Measurements from ENCODE around the gene TMEM168. TPM values are rescaled to one million over a fixed set of nuclear protein-coding genes. Genes with fewer than 3 reads are reported as not detected.
"Not testable (repeated sequence)": the region's sequence is repeated elsewhere in the genome, so short reads cannot be mapped to it uniquely, and the experiment has no call there.

Gene TMEM168
- total RNA-seq, 2 donors from 2014 or later = 25.6 to 31.8 TPM

- no peaks in the 10 kb centered on the region for H3K27me3 Mint-ChIP-seq (ENCODE audit: low read depth)
- no peak overlapping the region for H3K4me3 Mint-ChIP-seq
- DNase-seq = no peak
- no peak for ATAC-seq (replicated peaks in 1 of 2)
- H3K9me3 Mint-ChIP-seq = peaks cover 8 to 9% of the 10 kb centered on the region in 2 donors
- peaks cover 7 to 11% of the 10 kb centered on the region in 2 donors for H3K36me3 Mint-ChIP-seq (ENCODE audit: insufficient read depth in 2 of 2)
- no peak overlapping the region for H3K27ac Mint-ChIP-seq
- H3K4me1 Mint-ChIP-seq (ENCODE audit: low read depth) = no peaks in the 10 kb centered on the region
Observed at GRCh38 chr7:112739436-112740180, 50.6 kb downstream of the TMEM168 start.

DNA sequence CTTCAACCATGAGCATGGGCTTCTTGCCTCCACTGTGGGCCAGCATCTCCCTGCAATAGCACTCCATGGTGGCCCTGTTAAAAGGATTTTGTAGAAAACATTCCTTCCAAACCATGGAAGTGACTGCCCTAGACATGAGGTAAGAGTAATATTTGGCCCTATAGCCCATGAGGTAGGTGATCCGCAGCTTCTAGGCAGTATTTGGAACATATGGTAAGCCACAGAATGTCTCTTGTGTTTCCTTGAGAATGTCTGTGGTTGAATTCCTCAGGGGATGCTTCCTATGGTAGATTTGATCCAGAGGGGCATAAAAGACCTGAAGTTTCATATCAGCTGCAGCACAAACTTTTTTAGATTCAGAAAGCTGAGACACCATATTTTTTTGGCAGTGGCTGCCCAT is 54.9 kb downstream of the TMEM168 start:
- Mint-ChIP-seq H3K27me3 (ENCODE audit: low read depth) (no peaks in the 10 kb centered on the region), H3K4me3 (no peak overlapping the region), H3K36me3 (ENCODE audit: insufficient read depth in 2 of 2) (peaks cover 10 to 23% of the 10 kb centered on the region in 2 donors), H3K27ac (no peak overlapping the region), H3K9me3 (peaks cover 11 to 18% of the 10 kb centered on the region in 2 donors), H3K4me1 (ENCODE audit: low read depth) (no peaks in the 10 kb centered on the region)
- no peak for DNase-seq
- no peak for ATAC-seq (replicated peaks in 1 of 2)

DNA sequence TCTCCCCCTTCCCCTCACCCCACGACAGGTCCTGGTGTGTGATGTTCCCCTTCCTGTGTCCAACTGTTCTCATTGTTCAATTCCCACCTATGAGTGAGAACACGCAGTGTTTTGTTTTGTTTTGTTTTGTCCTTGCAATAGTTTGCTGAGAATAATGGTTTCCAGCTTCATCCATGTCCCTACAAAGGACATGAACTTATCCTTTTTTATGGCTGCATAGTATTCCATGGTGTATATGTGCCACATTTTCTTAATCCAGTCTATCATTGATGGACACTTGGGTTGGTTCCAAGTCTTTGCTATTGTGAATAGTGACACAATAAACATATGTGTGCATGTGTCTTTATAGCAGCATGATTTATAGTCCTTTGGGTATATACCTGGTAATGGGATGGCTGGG is 58.9 kb downstream of the TMEM168 start:
- H3K36me3 Mint-ChIP-seq (ENCODE audit: insufficient read depth in 2 of 2) = peaks cover 7 to 18% of the 10 kb centered on the region in 2 donors
- ATAC-seq (replicated peaks in 1 of 2); H3K4me1 Mint-ChIP-seq (ENCODE audit: low read depth); H3K27ac Mint-ChIP-seq; H3K27me3 Mint-ChIP-seq (ENCODE audit: low read depth); DNase-seq; H3K4me3 Mint-ChIP-seq: not testable (repeated sequence)
- peaks cover 17 to 19% of the 10 kb centered on the region in 2 donors for H3K9me3 Mint-ChIP-seq

- Mint-ChIP-seq H3K4me3 (no peak overlapping the region), H3K36me3 (ENCODE audit: insufficient read depth in 2 of 2) (peaks cover 4 to 6% of the 10 kb centered on the region in 2 donors), H3K9me3 (peaks cover 8 to 14% of the 10 kb centered on the region in 2 donors), H3K27ac (no peak overlapping the region), H3K27me3 (ENCODE audit: low read depth) (peaks cover 18% of the 10 kb centered on the region), H3K4me1 (ENCODE audit: low read depth) (no peaks in the 10 kb centered on the region)
- no peak for ATAC-seq (replicated peaks in 1 of 2)
- DNase-seq = no peak
Observed at GRCh38 chr7:112726076-112726475, 64.1 kb downstream of the TMEM168 start.

GRCh38 chr7:112723416-112723815 is 66.8 kb downstream of the TMEM168 start:
- Mint-ChIP-seq H3K4me3 (no peak overlapping the region), H3K9me3 (peaks cover 4 to 7% of the 10 kb centered on the region in 2 donors), H3K27ac (no peak overlapping the region), H3K4me1 (ENCODE audit: low read depth) (no peaks in the 10 kb centered on the region), H3K27me3 (ENCODE audit: low read depth) (peaks cover 22% of the 10 kb centered on the region), H3K36me3 (ENCODE audit: insufficient read depth in 2 of 2) (peaks cover 0 to 2% of the 10 kb centered on the region in 2 donors)
- ATAC-seq (replicated peaks in 1 of 2) = no peak
- no peak for DNase-seq

DNA sequence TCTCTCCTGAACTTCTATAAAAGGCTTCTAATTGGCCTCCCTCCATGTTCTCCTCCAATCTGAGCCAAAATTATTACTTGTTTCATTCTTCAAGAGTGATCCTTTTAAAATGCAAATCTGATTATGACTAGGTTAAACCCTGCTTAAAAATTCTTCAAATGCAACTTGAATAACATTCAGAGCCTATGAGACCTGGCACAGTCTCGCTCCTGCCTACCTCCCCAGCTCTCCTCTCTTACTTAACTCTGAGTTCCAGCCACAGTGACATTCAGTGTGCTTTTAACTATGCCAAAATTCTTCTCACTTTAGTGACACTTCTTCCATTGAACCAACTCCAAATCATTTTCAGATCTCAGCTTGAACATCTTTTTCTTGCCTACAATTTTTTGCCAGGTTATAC is 68.8 kb downstream of the TMEM168 start:
- H3K27me3 Mint-ChIP-seq (ENCODE audit: low read depth) = peaks cover 19% of the 10 kb centered on the region
- no peak overlapping the region for H3K4me3 Mint-ChIP-seq
- ATAC-seq (replicated peaks in 1 of 2) (no peak), DNase-seq (no peak)
- peaks cover 3 to 8% of the 10 kb centered on the region in 2 donors for H3K9me3 Mint-ChIP-seq
- H3K36me3 Mint-ChIP-seq (ENCODE audit: insufficient read depth in 2 of 2) = peaks cover 0 to 1% of the 10 kb centered on the region in 2 donors
- no peaks in the 10 kb centered on the region for H3K4me1 Mint-ChIP-seq (ENCODE audit: low read depth)
- H3K27ac Mint-ChIP-seq = no peak overlapping the region

DNA sequence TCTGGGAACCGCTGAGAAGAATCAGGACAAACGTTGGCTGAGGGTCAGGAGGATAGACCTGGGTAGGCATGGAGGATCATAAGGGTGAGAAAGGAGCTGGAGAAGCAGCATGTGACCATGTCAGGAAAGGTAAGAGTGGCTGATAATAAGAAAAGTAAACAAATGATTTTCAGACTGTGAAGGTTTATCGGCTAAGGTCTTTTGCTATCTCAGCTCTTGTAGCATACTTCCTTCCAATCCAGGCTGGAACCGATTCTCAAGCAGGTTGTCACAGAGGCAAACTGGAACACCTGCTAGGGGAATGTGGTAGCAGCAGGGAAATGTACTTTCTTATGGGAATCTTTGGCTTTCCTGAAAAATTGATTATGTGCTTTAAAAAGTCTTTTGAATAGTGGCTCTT is 74.7 kb downstream of the TMEM168 start:
- H3K27me3 Mint-ChIP-seq (ENCODE audit: low read depth) = no peaks in the 10 kb centered on the region
- DNase-seq (no peak), ATAC-seq (replicated peaks in 1 of 2) (no peak)
- no peaks in the 10 kb centered on the region for H3K36me3 Mint-ChIP-seq (ENCODE audit: insufficient read depth in 2 of 2)
- H3K27ac Mint-ChIP-seq = no peak overlapping the region
- H3K4me3 Mint-ChIP-seq = no peak overlapping the region
- no peaks in the 10 kb centered on the region for H3K4me1 Mint-ChIP-seq (ENCODE audit: low read depth)
- H3K9me3 Mint-ChIP-seq = peaks cover 0 to 4% of the 10 kb centered on the region in 2 donors

DNA sequence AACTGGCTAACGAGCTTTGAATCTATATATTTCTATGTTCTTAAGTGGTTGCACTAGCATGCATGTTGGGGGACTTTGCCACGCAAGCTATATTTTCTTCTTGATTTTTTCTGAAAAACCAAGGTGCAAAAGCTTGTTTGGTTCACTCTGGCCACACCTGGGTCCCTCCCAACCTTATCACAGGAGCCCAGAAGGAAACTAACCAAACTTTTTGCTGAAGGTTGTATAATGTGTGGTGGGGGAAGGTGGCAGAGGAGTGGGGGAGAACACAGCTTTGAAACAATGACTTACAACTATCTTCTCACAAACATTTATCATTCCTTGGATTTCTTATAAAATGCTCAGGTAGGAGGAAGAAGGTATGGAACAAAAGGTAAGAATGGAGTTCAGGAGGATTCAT is 75.3 kb downstream of the TMEM168 start:
- Mint-ChIP-seq H3K27me3 (ENCODE audit: low read depth) (no peaks in the 10 kb centered on the region), H3K9me3 (peaks cover 0 to 4% of the 10 kb centered on the region in 2 donors)
- ATAC-seq (replicated peaks in 1 of 2) = no peak

More for the DNA sequence above, 75.3 kb downstream of the TMEM168 start:
- Mint-ChIP-seq H3K4me3 (no peak overlapping the region), H3K27ac (no peak overlapping the region), H3K4me1 (ENCODE audit: low read depth) (no peaks in the 10 kb centered on the region), H3K36me3 (ENCODE audit: insufficient read depth in 2 of 2) (no peaks in the 10 kb centered on the region)
- no peak for DNase-seq

Data from activated T-cell treated with anti-CD3 and anti-CD28 coated beads, Interleukin-2, amount 50 U/mL, for 72 hours (primary cell).